ENCODE results near the gene PREX1. TPM values are rescaled to one million over a fixed set of nuclear protein-coding genes. Genes with fewer than 3 reads are reported as not detected.

PREX1 gene
- total and polyA plus RNA-seq, 2 donors from 2014 or later, result 8.5 to 38.2 TPM

DNA sequence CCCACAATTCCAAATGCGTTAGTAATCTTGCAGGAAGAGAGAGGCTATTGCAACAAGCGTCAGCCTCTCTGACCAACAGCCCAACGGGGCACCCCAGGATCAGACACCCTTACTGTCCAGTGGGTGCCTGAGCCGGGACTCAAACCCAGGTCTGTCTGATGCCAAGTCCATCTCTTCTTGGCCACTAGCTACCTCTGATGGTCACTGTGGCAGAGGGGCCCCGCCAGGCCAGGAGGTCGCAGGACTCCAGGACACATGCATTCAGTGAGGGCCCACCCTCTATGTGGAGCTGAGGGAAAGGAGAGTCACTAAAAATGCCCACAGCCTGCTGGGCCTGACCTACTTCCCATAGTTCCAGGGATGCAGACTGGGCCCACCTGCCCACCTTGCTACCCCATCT lies 83.3 kb downstream of the PREX1 start:
- Histone ChIP-seq H3K27ac (ENCODE audit: low read depth in 2 of 2, low read length in 2 of 2) (no peak overlapping the region), H3K4me3 (ENCODE audit: low read length in 3 of 3) (no peak overlapping the region), H3K9me3 (ENCODE audit: control insufficient read depth in 2 of 3, insufficient read depth in 1 of 3, low read length in 3 of 3) (no peaks in the 10 kb centered on the region), H3K9ac (ENCODE audit: low read length in 3 of 3) (no peak overlapping the region), H3K36me3 (ENCODE audit: control insufficient read depth in 2 of 3, insufficient read depth in 3 of 3, low read length in 3 of 3) (peaks cover 0 to 2% (median 0%) of the 10 kb centered on the region in 3 donors), H3K4me1 (ENCODE audit: control insufficient read depth in 2 of 3, insufficient read depth in 2 of 3, low read depth in 1 of 3, low read length in 3 of 3) (peaks cover 0 to 2% (median 0%) of the 10 kb centered on the region in 3 donors), H3K27me3 (ENCODE audit: control insufficient read depth, insufficient read depth, low read length) (no peaks in the 10 kb centered on the region)
- intact Hi-C loops (cut with DNase I), result no loop called here
- FAIRE-seq (no peak), DNase-seq (peak in 1 of 5 donors; percentile 66)
- TF ChIP-seq, protein P1, sequence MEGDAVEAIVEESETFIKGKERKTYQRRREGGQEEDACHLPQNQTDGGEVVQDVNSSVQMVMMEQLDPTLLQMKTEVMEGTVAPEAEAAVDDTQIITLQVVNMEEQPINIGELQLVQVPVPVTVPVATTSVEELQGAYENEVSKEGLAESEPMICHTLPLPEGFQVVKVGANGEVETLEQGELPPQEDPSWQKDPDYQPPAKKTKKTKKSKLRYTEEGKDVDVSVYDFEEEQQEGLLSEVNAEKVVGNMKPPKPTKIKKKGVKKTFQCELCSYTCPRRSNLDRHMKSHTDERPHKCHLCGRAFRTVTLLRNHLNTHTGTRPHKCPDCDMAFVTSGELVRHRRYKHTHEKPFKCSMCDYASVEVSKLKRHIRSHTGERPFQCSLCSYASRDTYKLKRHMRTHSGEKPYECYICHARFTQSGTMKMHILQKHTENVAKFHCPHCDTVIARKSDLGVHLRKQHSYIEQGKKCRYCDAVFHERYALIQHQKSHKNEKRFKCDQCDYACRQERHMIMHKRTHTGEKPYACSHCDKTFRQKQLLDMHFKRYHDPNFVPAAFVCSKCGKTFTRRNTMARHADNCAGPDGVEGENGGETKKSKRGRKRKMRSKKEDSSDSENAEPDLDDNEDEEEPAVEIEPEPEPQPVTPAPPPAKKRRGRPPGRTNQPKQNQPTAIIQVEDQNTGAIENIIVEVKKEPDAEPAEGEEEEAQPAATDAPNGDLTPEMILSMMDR (IDR thresholded peaks at IDR 0.05; ENCODE audit: borderline replicate concordance, extremely low read depth, insufficient read depth), result no peak

DNA sequence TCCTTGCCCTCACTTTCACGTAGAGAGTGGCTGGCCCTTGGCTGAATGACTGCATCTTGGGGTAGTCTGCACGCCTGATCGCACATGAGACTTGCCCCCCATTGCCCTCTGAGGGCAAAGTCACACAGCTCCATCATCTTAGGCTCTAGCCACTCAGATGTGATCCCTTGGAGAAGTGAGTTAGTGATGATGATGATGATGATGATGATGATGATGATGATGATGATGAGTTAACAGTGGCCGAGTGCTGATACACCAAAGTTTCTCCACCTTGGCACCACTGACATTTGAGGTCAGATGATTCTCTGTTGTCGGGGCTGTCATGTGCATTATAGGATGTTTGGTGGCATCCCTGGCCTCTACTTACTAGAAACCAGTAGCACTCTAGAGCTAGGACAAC lies 84.0 kb downstream of the PREX1 start:
- DNase-seq, result peak in 1 of 5 donors; percentile 9
- H3K36me3 ChIP-seq (ENCODE audit: control insufficient read depth in 2 of 3, insufficient read depth in 3 of 3, low read length in 3 of 3), result peaks cover 0 to 2% (median 0%) of the 10 kb centered on the region in 3 donors
- intact Hi-C loops (cut with DNase I), result no loop called here
- no peak overlapping the region for H3K4me3 ChIP-seq (ENCODE audit: low read length in 3 of 3)
- FAIRE-seq, result no peak
- peaks cover 0 to 2% (median 2%) of the 10 kb centered on the region in 3 donors for H3K4me1 ChIP-seq (ENCODE audit: control insufficient read depth in 2 of 3, insufficient read depth in 2 of 3, low read depth in 1 of 3, low read length in 3 of 3)
- H3K27me3 ChIP-seq (ENCODE audit: control insufficient read depth, insufficient read depth, low read length), result no peaks in the 10 kb centered on the region
- H3K27ac ChIP-seq (ENCODE audit: low read depth in 2 of 2, low read length in 2 of 2), result no peak overlapping the region
- H3K9ac ChIP-seq (ENCODE audit: low read length in 3 of 3), result no peak overlapping the region
- TF ChIP-seq, protein P1 (IDR thresholded peaks at IDR 0.05; ENCODE audit: borderline replicate concordance, extremely low read depth, insufficient read depth), result no peak
- no peaks in the 10 kb centered on the region for H3K9me3 ChIP-seq (ENCODE audit: control insufficient read depth in 2 of 3, insufficient read depth in 1 of 3, low read length in 3 of 3)

DNA sequence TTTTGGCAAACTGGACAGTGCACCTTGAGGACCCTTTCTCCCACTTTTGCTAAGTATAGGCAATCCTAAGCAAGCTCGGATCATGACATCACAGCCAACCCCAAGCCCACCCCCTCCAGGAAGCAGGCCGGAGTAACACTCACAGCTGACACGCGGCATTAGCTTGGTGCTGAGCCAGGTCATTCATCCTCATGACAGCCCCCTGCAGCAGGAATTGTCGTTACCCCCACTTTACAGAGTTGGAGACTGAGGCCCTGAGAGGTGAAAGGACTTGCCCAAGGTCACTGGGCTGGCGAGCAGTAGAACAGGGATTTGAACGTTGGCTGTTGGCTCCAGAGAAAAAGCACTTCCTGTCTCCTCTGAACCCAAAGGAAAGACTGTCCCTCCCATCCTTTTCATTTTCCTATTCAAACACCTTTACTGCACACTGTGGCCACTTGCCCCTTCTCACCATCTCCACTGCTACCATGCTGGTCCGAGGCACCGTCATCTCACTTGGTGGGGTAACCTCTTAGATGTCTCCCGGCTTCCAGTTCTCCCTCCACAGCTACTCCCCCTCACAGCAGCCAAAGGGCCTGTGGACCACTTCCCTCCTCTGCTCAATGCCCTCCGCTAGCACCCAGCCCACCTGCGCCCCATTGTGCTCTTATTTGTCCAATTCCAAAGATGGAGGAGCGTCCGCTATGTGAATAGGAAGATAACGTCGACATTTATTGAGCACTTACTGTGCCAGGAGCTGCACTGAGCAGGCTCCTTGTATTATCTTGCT lies 84.7 kb downstream of the PREX1 start:
- DNase-seq (peak in 1 of 5 donors; percentile 35), FAIRE-seq (no peak)
- no peaks in the 10 kb centered on the region for H3K9me3 ChIP-seq (ENCODE audit: control insufficient read depth in 2 of 3, insufficient read depth in 1 of 3, low read length in 3 of 3)
- H3K4me1 ChIP-seq (ENCODE audit: control insufficient read depth in 2 of 3, insufficient read depth in 2 of 3, low read depth in 1 of 3, low read length in 3 of 3), result peaks cover 0 to 4% (median 4%) of the 10 kb centered on the region in 3 donors
- TF ChIP-seq, protein P1 (IDR thresholded peaks at IDR 0.05; ENCODE audit: borderline replicate concordance, extremely low read depth, insufficient read depth), result no peak
- H3K36me3 ChIP-seq (ENCODE audit: control insufficient read depth in 2 of 3, insufficient read depth in 3 of 3, low read length in 3 of 3), result peaks cover 0 to 2% (median 0%) of the 10 kb centered on the region in 3 donors
- H3K27me3 ChIP-seq (ENCODE audit: control insufficient read depth, insufficient read depth, low read length), result no peaks in the 10 kb centered on the region
- intact Hi-C loops (cut with DNase I), result no loop called here
- no peak overlapping the region for H3K4me3 ChIP-seq (ENCODE audit: low read length in 3 of 3)
- no peak overlapping the region for H3K9ac ChIP-seq (ENCODE audit: low read length in 3 of 3)
- no peak overlapping the region for H3K27ac ChIP-seq (ENCODE audit: low read depth in 2 of 2, low read length in 2 of 2)

Data from kidney (tissue), 14 donors.